HCT116 (cell line): ENCODE measurements around the gene LIPG. TPM values are rescaled to one million over a fixed set of nuclear protein-coding genes. Genes with fewer than 3 reads are reported as not detected.

Source experiments
- ATAC-seq: fragments of 200-7000 bp; cut with Tn5 transposase; 2 replicates; pipeline ENCODE4 v1.9.1; 2020; ENCODE audit warnings: mild to moderate bottlenecking, moderate library complexity
- BruUV-seq: library from RNA; stranded (reverse); fragments of 400-500 nt; replicated peaks from 2 replicates; lab custom pipeline; 2021; lab: Mats Ljungman, UMichigan
- CTCF ChIA-PET: fragments of 300-600 bp; sonication (Branson Sonifier 250); formaldehyde crosslinking; loops from one replicate; lab custom pipeline; 2021; ENCODE audit warnings: antibody characterized with exemption; lab: Charles Lee
- POLR2A ChIA-PET: fragments of 300-600, 350-600 bp; sonication (Branson Sonifier 250); formaldehyde crosslinking; loops from one replicate; lab custom pipeline; 2021; ENCODE audit warnings: antibody characterized with exemption; lab: Charles Lee
- RAD21 ChIA-PET, 2 experiments: fragments of 300-600 bp; sonication (Branson Sonifier 250); formaldehyde crosslinking; loops; one replicate each; lab custom pipeline; 2023; ENCODE audit warnings: low total read pairs in 2 of 2; ENCODE audit not compliant: uncharacterized antibody in 2 of 2, unreplicated experiment in 2 of 2, low non-redundant PET in 1 of 2; lab: Charles Lee
- DNase-seq: peaks from one replicate; pipeline ENCODE4 v3.0.0-alpha.2; 2010; ENCODE audit warnings: low read depth, low spot score
- H2AFZ ChIP-seq: fragments of 200-600 bp; shearing (Covaris generic), sonication (generic); 2 replicates; pipeline ENCODE4 v1.6.1; 2017; ENCODE audit warnings: low read depth, mixed run types, mixed read lengths, antibody characterized with exemption, low read length; ENCODE audit not compliant: poor library complexity, severe bottlenecking
- H3K27ac ChIP-seq: 2 replicates; pipeline ENCODE4 v1.5.1; 2012; ENCODE audit warnings: low read depth, low read length
- H3K27me3 ChIP-seq: fragments of 200-600 bp; sonication (generic); 2 replicates; pipeline ENCODE4 v1.6.1; 2016; ENCODE audit warnings: mixed run types, low read length, mixed read lengths; ENCODE audit not compliant: insufficient read depth
- H3K36me3 ChIP-seq, 2 experiments: fragments of 200-500 bp in 1 of 2; fragments of 200-600 bp in 1 of 2; sonication (Bioruptor generic) in 1 of 2; sonication (generic) in 1 of 2; 2 replicates each; pipeline versions ENCODE4 v1.5.1 to v1.6.1; 2014 to 2016; ENCODE audit warnings: low read length in 2 of 2, inconsistent platforms in 1 of 2, mixed read lengths in 1 of 2, mixed run types in 1 of 2; ENCODE audit not compliant: insufficient read depth in 2 of 2, control insufficient read depth in 1 of 2
- H3K4me1 ChIP-seq, 2 experiments: fragments of 200-600 bp in 1 of 2; sonication (generic) in 1 of 2; 2 replicates each; pipeline versions ENCODE4 v1.5.1 to v1.6.1; 2012 to 2017; ENCODE audit warnings: low read length in 2 of 2, inconsistent platforms in 1 of 2, mild to moderate bottlenecking in 1 of 2, mixed read lengths in 1 of 2, mixed run types in 1 of 2, moderate library complexity in 1 of 2; ENCODE audit not compliant: insufficient read depth in 2 of 2, control insufficient read depth in 1 of 2
- H3K4me2 ChIP-seq: fragments of 200-600 bp; sonication (generic); 2 replicates; pipeline ENCODE4 v1.6.1; 2017; ENCODE audit warnings: mixed run types, low read length, mixed read lengths
- H3K4me3 ChIP-seq, 2 experiments: fragments of 200-600 bp in 1 of 2; sonication (generic) in 1 of 2; replicated peaks in 1 of 2; 2 replicates each; pipeline ENCODE4 v1.5.1; 2011 to 2016; ENCODE audit warnings: low read length in 2 of 2, control low read depth in 1 of 2, low read depth in 1 of 2, mild to moderate bottlenecking in 1 of 2, mixed read lengths in 1 of 2, mixed run types in 1 of 2
- H3K79me2 ChIP-seq: fragments of 200-600 bp; sonication (generic); 2 replicates; pipeline ENCODE4 v1.6.1; 2017; ENCODE audit warnings: mild to moderate bottlenecking, mixed run types, low read length, moderate library complexity, mixed read lengths; ENCODE audit not compliant: insufficient read depth
- H3K9ac ChIP-seq: fragments of 200-600 bp; sonication (generic); 2 replicates; pipeline ENCODE4 v1.6.1; 2016; ENCODE audit warnings: low read length, mixed read lengths
- H3K9me2 ChIP-seq: fragments of 200-600 bp; sonication (generic), shearing (Covaris generic); 2 replicates; pipeline ENCODE4 v1.6.1; 2017; ENCODE audit warnings: mixed run types, mild to moderate bottlenecking, moderate library complexity; ENCODE audit not compliant: insufficient read depth
- H3K9me3 ChIP-seq, 2 experiments: fragments of 200-500 bp in 1 of 2; fragments of 200-600 bp in 1 of 2; sonication (Bioruptor generic) in 1 of 2; sonication (generic) in 1 of 2; 2 replicates each; pipeline ENCODE4 v1.6.1; 2014 to 2017; ENCODE audit warnings: low read length in 2 of 2, mixed read lengths in 2 of 2, inconsistent platforms in 1 of 2, low read depth in 1 of 2, mild to moderate bottlenecking in 1 of 2, mixed run types in 1 of 2, moderate library complexity in 1 of 2; ENCODE audit not compliant: control insufficient read depth in 1 of 2, insufficient read depth in 1 of 2
- H4K20me1 ChIP-seq: fragments of 200-600 bp; sonication (generic), shearing (Covaris generic); 2 replicates; pipeline ENCODE4 v1.6.1; 2017; ENCODE audit warnings: mixed run types, mild to moderate bottlenecking, moderate library complexity; ENCODE audit not compliant: insufficient read depth
- ELF1 ChIP-seq: IDR thresholded peaks from 2 replicates; pipeline ENCODE4 v1.6.1; 2012; ENCODE audit warnings: low read depth, borderline replicate concordance
- POLR2A ChIP-seq: IDR thresholded peaks from 2 replicates; pipeline ENCODE4 v1.7.0; 2011; ENCODE audit warnings: borderline replicate concordance; ENCODE audit not compliant: insufficient read depth, insufficient read length; ENCODE audit errors: extremely low read depth
- RAD21 ChIP-seq: IDR thresholded peaks from 2 replicates; pipeline ENCODE4 v1.6.1; 2012; ENCODE audit warnings: low read depth, mild to moderate bottlenecking
- SP1 ChIP-seq: IDR thresholded peaks from 2 replicates; pipeline ENCODE4 v1.6.1; 2012; ENCODE audit warnings: low read depth
- intact Hi-C: fragments of 100-400 bp; cut with micrococcal nuclease; formaldehyde crosslinking; loops from 2 replicates; pipeline ENCODE4 v1.10.0; 2022
- total RNA-seq: library from RNA; stranded (reverse); gene quantifications from one replicate; pipeline ENCODE4 v1.2.1, GENCODE V29; 2021; ENCODE audit not compliant: unreplicated experiment
- TF ChIP-seq, protein P1 (sequence below): IDR thresholded peaks from 2 replicates; pipeline ENCODE4 v1.6.1; 2012; ENCODE audit warnings: low read depth
- TF ChIP-seq, protein P2 (sequence below), 3 experiments: fragments of 200-600 bp in 1 of 3; sonication (generic) in 1 of 3; IDR thresholded peaks in 2 of 3; conservative IDR thresholded peaks in 1 of 3; 2 replicates each; pipeline ENCODE4 v1.5.1; 2012 to 2017; ENCODE audit warnings: low read depth in 2 of 3, low read length in 2 of 3, antibody characterized with exemption in 1 of 3, borderline replicate concordance in 1 of 3, control low read depth in 1 of 3, mild to moderate bottlenecking in 1 of 3, mixed read lengths in 1 of 3, mixed run types in 1 of 3, moderate library complexity in 1 of 3; ENCODE audit not compliant: insufficient read depth in 1 of 3

The LIPG gene
- total RNA-seq, 1 experiment from 2014 or later = 2.6 TPM

DNA sequence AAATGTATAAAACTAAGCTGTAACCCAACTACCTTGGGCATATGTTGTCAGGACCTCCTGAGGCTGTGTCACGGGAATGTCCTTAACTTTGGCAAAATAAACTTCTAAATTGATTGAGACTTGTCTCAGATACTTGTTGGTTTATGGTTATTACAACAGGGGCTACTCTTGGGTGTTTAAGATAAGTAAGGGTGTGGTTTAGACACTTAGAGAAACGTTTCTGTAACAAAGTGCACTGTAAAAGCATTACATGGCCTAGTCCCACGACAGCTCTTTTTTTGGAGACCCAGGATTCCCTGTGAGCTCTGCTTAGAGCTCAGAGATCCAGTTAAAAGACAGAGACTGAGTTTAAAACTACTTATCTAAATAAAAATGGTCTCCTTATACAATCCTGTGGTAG is 32.3 kb upstream of the LIPG start:
- ATAC-seq (no peak), DNase-seq (no peak)
- ChIA-PET POLR2A (no interaction called here), RAD21 (no interaction called here), CTCF (no interaction called here)
- Histone ChIP-seq H4K20me1 (no peaks in the 10 kb centered on the region), H3K79me2 (no peaks in the 10 kb centered on the region), H3K4me3 (no peak overlapping the region), H3K4me2 (no peak overlapping the region), H3K4me1 (no peaks in the 10 kb centered on the region; a peak in 1 of 4 replicates), H3K27me3 (no peaks in the 10 kb centered on the region), H3K27ac (no peak overlapping the region), H3K9me2 (no peaks in the 10 kb centered on the region), H2AFZ (no peak overlapping the region), H3K9me3 (no peaks in the 10 kb centered on the region), H3K36me3 (no peaks in the 10 kb centered on the region), H3K9ac (no peak overlapping the region)
- intact Hi-C loops = no loop called here
- no peak for TF ChIP-seq RAD21
- no peak for TF ChIP-seq POLR2A
- no peak for TF ChIP-seq ELF1
- TF ChIP-seq SP1 = no peak
- TF ChIP-seq, protein P1, sequence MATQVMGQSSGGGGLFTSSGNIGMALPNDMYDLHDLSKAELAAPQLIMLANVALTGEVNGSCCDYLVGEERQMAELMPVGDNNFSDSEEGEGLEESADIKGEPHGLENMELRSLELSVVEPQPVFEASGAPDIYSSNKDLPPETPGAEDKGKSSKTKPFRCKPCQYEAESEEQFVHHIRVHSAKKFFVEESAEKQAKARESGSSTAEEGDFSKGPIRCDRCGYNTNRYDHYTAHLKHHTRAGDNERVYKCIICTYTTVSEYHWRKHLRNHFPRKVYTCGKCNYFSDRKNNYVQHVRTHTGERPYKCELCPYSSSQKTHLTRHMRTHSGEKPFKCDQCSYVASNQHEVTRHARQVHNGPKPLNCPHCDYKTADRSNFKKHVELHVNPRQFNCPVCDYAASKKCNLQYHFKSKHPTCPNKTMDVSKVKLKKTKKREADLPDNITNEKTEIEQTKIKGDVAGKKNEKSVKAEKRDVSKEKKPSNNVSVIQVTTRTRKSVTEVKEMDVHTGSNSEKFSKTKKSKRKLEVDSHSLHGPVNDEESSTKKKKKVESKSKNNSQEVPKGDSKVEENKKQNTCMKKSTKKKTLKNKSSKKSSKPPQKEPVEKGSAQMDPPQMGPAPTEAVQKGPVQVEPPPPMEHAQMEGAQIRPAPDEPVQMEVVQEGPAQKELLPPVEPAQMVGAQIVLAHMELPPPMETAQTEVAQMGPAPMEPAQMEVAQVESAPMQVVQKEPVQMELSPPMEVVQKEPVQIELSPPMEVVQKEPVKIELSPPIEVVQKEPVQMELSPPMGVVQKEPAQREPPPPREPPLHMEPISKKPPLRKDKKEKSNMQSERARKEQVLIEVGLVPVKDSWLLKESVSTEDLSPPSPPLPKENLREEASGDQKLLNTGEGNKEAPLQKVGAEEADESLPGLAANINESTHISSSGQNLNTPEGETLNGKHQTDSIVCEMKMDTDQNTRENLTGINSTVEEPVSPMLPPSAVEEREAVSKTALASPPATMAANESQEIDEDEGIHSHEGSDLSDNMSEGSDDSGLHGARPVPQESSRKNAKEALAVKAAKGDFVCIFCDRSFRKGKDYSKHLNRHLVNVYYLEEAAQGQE = no peak
- TF ChIP-seq, protein P2, sequence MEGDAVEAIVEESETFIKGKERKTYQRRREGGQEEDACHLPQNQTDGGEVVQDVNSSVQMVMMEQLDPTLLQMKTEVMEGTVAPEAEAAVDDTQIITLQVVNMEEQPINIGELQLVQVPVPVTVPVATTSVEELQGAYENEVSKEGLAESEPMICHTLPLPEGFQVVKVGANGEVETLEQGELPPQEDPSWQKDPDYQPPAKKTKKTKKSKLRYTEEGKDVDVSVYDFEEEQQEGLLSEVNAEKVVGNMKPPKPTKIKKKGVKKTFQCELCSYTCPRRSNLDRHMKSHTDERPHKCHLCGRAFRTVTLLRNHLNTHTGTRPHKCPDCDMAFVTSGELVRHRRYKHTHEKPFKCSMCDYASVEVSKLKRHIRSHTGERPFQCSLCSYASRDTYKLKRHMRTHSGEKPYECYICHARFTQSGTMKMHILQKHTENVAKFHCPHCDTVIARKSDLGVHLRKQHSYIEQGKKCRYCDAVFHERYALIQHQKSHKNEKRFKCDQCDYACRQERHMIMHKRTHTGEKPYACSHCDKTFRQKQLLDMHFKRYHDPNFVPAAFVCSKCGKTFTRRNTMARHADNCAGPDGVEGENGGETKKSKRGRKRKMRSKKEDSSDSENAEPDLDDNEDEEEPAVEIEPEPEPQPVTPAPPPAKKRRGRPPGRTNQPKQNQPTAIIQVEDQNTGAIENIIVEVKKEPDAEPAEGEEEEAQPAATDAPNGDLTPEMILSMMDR (IDR thresholded peaks at IDR 0.05 in 2 of 3, conservative IDR thresholded peaks at IDR 0.05 in 1 of 3; ENCODE audit: borderline replicate concordance in 1 of 3, insufficient read depth in 1 of 3, low read depth in 2 of 3, low read length in 2 of 3) = no peak
- no TSS peak for BruUV-seq
